Sigmoid colon (tissue), 4 donors: ENCODE measurements around the gene EFCAB12.

ENCODE experiments used
- CTCF ChIP-seq, 4 experiments: fragments of 450-650 bp in 3 of 4; fragments of 200-600 bp in 1 of 4; IDR thresholded peaks; one replicate each; pipeline ENCODE4 v1.5.1; 2016 to 2019; ENCODE audit warnings: antibody characterized with exemption in 4 of 4, mild to moderate bottlenecking in 3 of 4, moderate library complexity in 2 of 4
- EP300 ChIP-seq, 4 donors: sonication (generic); formaldehyde crosslinking; IDR thresholded peaks; one replicate each; pipeline ENCODE4 v1.6.1; 2017; ENCODE audit warnings: antibody characterized with exemption in 4 of 4
- POLR2A ChIP-seq, 2 donors: fragments of 450-650 bp; IDR thresholded peaks; one replicate each; pipeline ENCODE4 v1.6.1; 2016; ENCODE audit warnings: antibody characterized with exemption in 2 of 2, mild to moderate bottlenecking in 2 of 2, moderate library complexity in 2 of 2
- POLR2AphosphoS5 ChIP-seq, 4 donors: sonication (generic); formaldehyde crosslinking; IDR thresholded peaks; one replicate each; pipeline ENCODE4 v1.6.1; 2017; ENCODE audit warnings: antibody characterized with exemption in 4 of 4

- TF ChIP-seq POLR2AphosphoS5 (IDR thresholded peaks at IDR 0.05) (no peak), CTCF (IDR thresholded peaks at IDR 0.05) (no peak), POLR2A (IDR thresholded peaks at IDR 0.05) (no peak), EP300 (IDR thresholded peaks at IDR 0.05) (no peak)
Observed at GRCh38 chr3:129382366-129382765, 46.1 kb downstream of the EFCAB12 start.
